ENCODE measurements around the gene RNF166.

RNF166 gene

GRCh38 chr16:88650749-88651275 lies 55.4 kb downstream of the RNF166 start, which contains the start of gene CYBA:
Gene CYBA, minus strand, starts transcription at chr16:88651053. Its CDS starts 40 bp downstream, at chr16:88651013.
- peak; percentile 88 to 89 for DNase-seq

- DNase-seq = peak; percentile 42 to 52
Observed at GRCh38 chr16:88649924-88650748, 56.1 kb downstream of the RNF166 start.

- DNase-seq = no peak
Observed at GRCh38 chr16:88649195-88649923, 56.8 kb downstream of the RNF166 start.

GRCh38 chr16:88647178-88648070 lies 58.8 kb downstream of the RNF166 start:
- no peak for DNase-seq
